ENCODE data around the gene AFF3. TPM values are rescaled to one million over a fixed set of nuclear protein-coding genes. Genes with fewer than 3 reads are reported as not detected.

Gene AFF3
- total and polyA plus RNA-seq, 2 donors (not counting 1 experiment from before 2014, with no cell fraction given): 0.50 to 2.5 TPM

GRCh38 chr2:99641999-99642398 is 500.4 kb downstream of the AFF3 start:
- Histone ChIP-seq H3K27ac (ENCODE audit: insufficient read depth, low read length) (no peak overlapping the region), H3K36me3 (ENCODE audit: control insufficient read depth, insufficient read depth, low read length) (no peaks in the 10 kb centered on the region), H3K4me2 (ENCODE audit: extremely low read depth, insufficient read depth, low read length) (no peak overlapping the region), H2AFZ (ENCODE audit: low read length) (no peak overlapping the region), H3K4me1 (ENCODE audit: control insufficient read depth, extremely low read depth, insufficient read depth, low read length) (no peaks in the 10 kb centered on the region), H4K20me1 (ENCODE audit: control insufficient read depth, extremely low read depth, insufficient read depth, low read length) (no peaks in the 10 kb centered on the region), H3K79me2 (ENCODE audit: control insufficient read depth, insufficient read depth, low read length) (no peaks in the 10 kb centered on the region), H3K9ac (ENCODE audit: insufficient read depth, low read length) (no peak overlapping the region), H3K27me3 (ENCODE audit: control insufficient read depth, insufficient read depth, low read length) (no peaks in the 10 kb centered on the region), H3K9me3 (ENCODE audit: control insufficient read depth, insufficient read depth, low read depth, low read length) (no peaks in the 10 kb centered on the region), H3K4me3 (replicated peaks in 1 of 4; ENCODE audit: control extremely low read depth in 1 of 4, insufficient read depth in 1 of 4, low read depth in 3 of 4, low read length in 4 of 4) (no peak overlapping the region)
- TF ChIP-seq CTCF (conservative IDR thresholded peaks at IDR 0.05 in 1 of 2, IDR thresholded peaks at IDR 0.05 in 1 of 2; ENCODE audit: low read depth in 1 of 2, low read length in 2 of 2) (no peak), EZH2 (IDR thresholded peaks at IDR 0.05; ENCODE audit: low read length, missing control alignments) (no peak)
- no peak for DNase-seq (ENCODE audit: low read depth in 2 of 2)

GRCh38 chr2:99640635-99641151 is 501.7 kb downstream of the AFF3 start:
- TF ChIP-seq EZH2 (IDR thresholded peaks at IDR 0.05; ENCODE audit: low read length, missing control alignments): no peak
- no peak for TF ChIP-seq CTCF (conservative IDR thresholded peaks at IDR 0.05 in 1 of 2, IDR thresholded peaks at IDR 0.05 in 1 of 2; ENCODE audit: low read depth in 1 of 2, low read length in 2 of 2)
- H3K9me3 ChIP-seq (ENCODE audit: control insufficient read depth, insufficient read depth, low read depth, low read length): no peaks in the 10 kb centered on the region
- no peak overlapping the region for H3K4me3 ChIP-seq (replicated peaks in 1 of 4; ENCODE audit: control extremely low read depth in 1 of 4, insufficient read depth in 1 of 4, low read depth in 3 of 4, low read length in 4 of 4)
- no peak overlapping the region for H3K4me2 ChIP-seq (ENCODE audit: extremely low read depth, insufficient read depth, low read length)
- no peaks in the 10 kb centered on the region for H3K27me3 ChIP-seq (ENCODE audit: control insufficient read depth, insufficient read depth, low read length)
- no peak overlapping the region for H3K9ac ChIP-seq (ENCODE audit: insufficient read depth, low read length)
- H4K20me1 ChIP-seq (ENCODE audit: control insufficient read depth, extremely low read depth, insufficient read depth, low read length): no peaks in the 10 kb centered on the region
- H3K27ac ChIP-seq (ENCODE audit: insufficient read depth, low read length): no peak overlapping the region
- DNase-seq (ENCODE audit: low read depth in 2 of 2): peak in 1 of 2 donors; percentile 60
- no peak overlapping the region for H2AFZ ChIP-seq (ENCODE audit: low read length)
- no peaks in the 10 kb centered on the region for H3K4me1 ChIP-seq (ENCODE audit: control insufficient read depth, extremely low read depth, insufficient read depth, low read length)
- H3K36me3 ChIP-seq (ENCODE audit: control insufficient read depth, insufficient read depth, low read length): no peaks in the 10 kb centered on the region
- H3K79me2 ChIP-seq (ENCODE audit: control insufficient read depth, insufficient read depth, low read length): no peaks in the 10 kb centered on the region

- no peak overlapping the region for H3K27ac ChIP-seq (ENCODE audit: insufficient read depth, low read length)
- no peak overlapping the region for H3K9ac ChIP-seq (ENCODE audit: insufficient read depth, low read length)
- H3K9me3 ChIP-seq (ENCODE audit: control insufficient read depth, insufficient read depth, low read depth, low read length): no peaks in the 10 kb centered on the region
- no peaks in the 10 kb centered on the region for H3K36me3 ChIP-seq (ENCODE audit: control insufficient read depth, insufficient read depth, low read length)
- TF ChIP-seq EZH2 (IDR thresholded peaks at IDR 0.05; ENCODE audit: low read length, missing control alignments): no peak
- no peak for TF ChIP-seq CTCF (conservative IDR thresholded peaks at IDR 0.05 in 1 of 2, IDR thresholded peaks at IDR 0.05 in 1 of 2; ENCODE audit: low read depth in 1 of 2, low read length in 2 of 2)
- no peak for DNase-seq (ENCODE audit: low read depth in 2 of 2)
- no peak overlapping the region for H2AFZ ChIP-seq (ENCODE audit: low read length)
- no peak overlapping the region for H3K4me3 ChIP-seq (replicated peaks in 1 of 4; ENCODE audit: control extremely low read depth in 1 of 4, insufficient read depth in 1 of 4, low read depth in 3 of 4, low read length in 4 of 4)
- H3K27me3 ChIP-seq (ENCODE audit: control insufficient read depth, insufficient read depth, low read length): no peaks in the 10 kb centered on the region
- no peaks in the 10 kb centered on the region for H4K20me1 ChIP-seq (ENCODE audit: control insufficient read depth, extremely low read depth, insufficient read depth, low read length)
- H3K79me2 ChIP-seq (ENCODE audit: control insufficient read depth, insufficient read depth, low read length): no peaks in the 10 kb centered on the region
- H3K4me1 ChIP-seq (ENCODE audit: control insufficient read depth, extremely low read depth, insufficient read depth, low read length): no peaks in the 10 kb centered on the region
- H3K4me2 ChIP-seq (ENCODE audit: extremely low read depth, insufficient read depth, low read length): no peak overlapping the region
Measured at GRCh38 chr2:99638791-99639190, 503.6 kb downstream of the AFF3 start.

All from fibroblast of lung (primary cell).